CD4-positive, alpha-beta T cell treated with Interleukin-21 for 1 hour (primary cell): Measurements from ENCODE around the gene PDCD11.
A peak's percentile ranks its signal among the peaks of the same experiment; 100 is the strongest.
"Not testable (repeated sequence)": the region's sequence is repeated elsewhere in the genome, so short reads cannot be mapped to it uniquely, and the experiment has no call there.

Experiments
- DNase-seq: peaks from one replicate; pipeline ENCODE4 v3.0.0-alpha.2; 2020

The PDCD11 gene

GRCh38 chr10:103479135-103479534 is 82.7 kb downstream of the PDCD11 start, which contains the start of gene CALHM3:
Gene CALHM3 (minus strand): TSS chr10:103479240. CDS start chr10:103479032, 208 bp downstream.
- no peak for DNase-seq

- no peak for DNase-seq
Observed at GRCh38 chr10:103480521-103480920, 84.1 kb downstream of the PDCD11 start.

GRCh38 chr10:103481974-103482531 is 85.6 kb downstream of the PDCD11 start:
- peak; percentile 82 for DNase-seq

- DNase-seq = not testable (repeated sequence)
Observed at GRCh38 chr10:103486635-103487409, 90.4 kb downstream of the PDCD11 start.

GRCh38 chr10:103487410-103487708 is 90.9 kb downstream of the PDCD11 start:
- no peak for DNase-seq

- DNase-seq = no peak
Observed at GRCh38 chr10:103490986-103491314, 94.5 kb downstream of the PDCD11 start.

GRCh38 chr10:103491729-103492364 is 95.4 kb downstream of the PDCD11 start:
- DNase-seq = no peak

GRCh38 chr10:103492655-103493261 is 96.3 kb downstream of the PDCD11 start:
- no peak for DNase-seq

GRCh38 chr10:103493362-103493915 is 97.0 kb downstream of the PDCD11 start, which contains the start of gene NEURL1:
Gene NEURL1 (plus strand): TSS chr10:103493705. CDS start chr10:103494388, 683 bp downstream.
- DNase-seq = peak; percentile 29

GRCh38 chr10:103493916-103494877 is 97.8 kb downstream of the PDCD11 start:
- peak; percentile 34 for DNase-seq

GRCh38 chr10:103495321-103495720 is 98.9 kb downstream of the PDCD11 start:
- no peak for DNase-seq
